GM21786 (cell line): ENCODE data around the gene REG4.

Experiments
- ATAC-seq: cut with Tn5 transposase; IDR thresholded peaks from one replicate; pipeline ENCODE4 v1.9.1; 2021; ENCODE audit not compliant: unreplicated experiment

The REG4 gene

DNA sequence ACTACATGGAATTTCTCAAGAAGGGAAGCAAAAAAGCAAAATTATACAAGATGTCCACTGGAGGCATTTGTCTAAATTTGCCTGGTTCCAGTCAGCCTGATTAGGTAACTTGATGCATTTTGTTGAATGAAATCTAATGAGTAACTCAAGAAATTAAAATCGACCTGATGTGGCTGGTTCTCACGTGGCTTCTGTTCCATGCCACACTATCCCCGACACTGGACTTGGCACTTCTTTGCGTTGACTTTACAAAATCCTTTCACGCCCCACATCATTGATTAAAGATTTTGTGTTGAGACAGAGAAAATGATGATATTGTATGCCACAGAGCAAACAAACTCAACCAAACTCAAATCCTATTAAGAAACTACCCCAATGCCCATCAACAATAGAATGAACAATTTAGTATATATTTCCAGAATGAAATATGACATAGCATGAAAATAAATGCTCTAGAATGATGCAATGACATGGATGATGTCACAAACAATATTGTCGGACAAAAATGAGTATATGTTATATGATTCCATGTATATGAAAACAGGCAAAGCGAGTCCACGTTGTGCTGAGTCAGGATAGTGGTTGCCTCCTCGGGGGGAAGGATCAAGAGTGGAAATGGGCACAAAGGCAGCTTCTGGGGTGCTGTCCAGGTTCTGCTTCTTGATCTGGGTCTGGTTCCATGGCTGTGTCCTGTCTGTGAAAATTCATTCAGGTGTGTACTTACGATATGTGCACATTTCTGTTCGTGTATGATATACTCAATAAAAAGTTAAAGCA lies 29.6 kb downstream of the REG4 start:
- no peak for ATAC-seq

GRCh38 chr1:119779869-119780356 lies 31.3 kb downstream of the REG4 start:
- ATAC-seq, result no peak

DNA sequence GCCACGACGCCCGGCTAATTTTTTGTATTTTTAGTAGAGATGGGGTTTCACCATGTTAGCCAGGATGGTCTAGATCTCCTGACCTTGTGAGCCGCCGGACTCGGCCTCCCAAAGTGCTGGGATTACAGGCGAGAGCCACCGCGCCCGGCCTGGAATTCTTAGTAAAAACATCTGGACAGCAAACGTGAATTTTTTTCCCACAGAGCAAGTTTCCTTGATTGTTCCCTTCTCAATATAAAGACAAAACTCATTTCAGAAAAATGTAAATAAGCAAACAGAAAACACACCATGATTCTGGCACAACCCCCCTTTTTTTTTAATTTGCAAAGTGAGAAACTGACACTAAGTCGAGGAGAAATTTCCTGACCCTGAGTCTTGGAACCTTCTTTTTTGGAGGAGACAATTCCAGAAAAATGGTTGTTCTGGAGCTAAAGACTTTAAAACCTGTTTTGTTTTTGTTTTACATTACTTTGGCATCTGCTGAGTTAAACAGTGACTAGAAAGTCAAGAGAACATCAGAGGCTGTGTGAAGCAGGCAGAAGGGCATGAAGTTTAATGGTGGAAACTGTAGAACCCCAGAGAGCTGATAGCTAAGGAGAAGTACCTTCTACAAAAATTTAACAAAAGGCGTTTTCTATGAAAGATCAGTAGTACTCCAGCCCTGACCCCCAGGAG lies 32.2 kb downstream of the REG4 start:
- no peak for ATAC-seq

GRCh38 chr1:119778359-119778758 lies 32.9 kb downstream of the REG4 start:
- no peak for ATAC-seq

- ATAC-seq, result no peak
These were observed 36.3 kb downstream of the REG4 start for GRCh38 chr1:119774746-119775490.

- no peak for ATAC-seq
These were observed 37.5 kb downstream of the REG4 start for GRCh38 chr1:119773711-119774241.

GRCh38 chr1:119772298-119772697 lies 39.0 kb downstream of the REG4 start:
- no peak for ATAC-seq

- no peak for ATAC-seq
These were observed 39.5 kb downstream of the REG4 start for GRCh38 chr1:119771770-119772169.

DNA sequence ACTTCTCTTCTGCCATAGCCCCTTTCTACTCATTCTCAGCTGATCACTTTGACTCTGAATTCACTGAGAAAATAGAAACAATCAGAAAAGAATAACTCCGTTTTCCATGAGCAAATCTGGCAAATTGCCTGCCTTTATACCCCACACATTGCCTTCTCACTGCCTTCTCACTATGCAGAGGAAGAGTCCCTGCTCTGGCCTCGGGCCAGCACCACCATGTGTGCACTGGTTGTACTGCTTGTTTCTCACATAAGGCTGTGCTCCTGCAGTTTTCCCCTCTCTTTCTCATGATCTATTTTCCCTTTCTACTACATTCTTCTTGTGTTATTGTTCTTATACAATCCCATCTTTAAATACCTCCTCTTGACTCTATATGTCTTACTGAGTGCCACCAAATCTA lies 40.2 kb downstream of the REG4 start:
- no peak for ATAC-seq

DNA sequence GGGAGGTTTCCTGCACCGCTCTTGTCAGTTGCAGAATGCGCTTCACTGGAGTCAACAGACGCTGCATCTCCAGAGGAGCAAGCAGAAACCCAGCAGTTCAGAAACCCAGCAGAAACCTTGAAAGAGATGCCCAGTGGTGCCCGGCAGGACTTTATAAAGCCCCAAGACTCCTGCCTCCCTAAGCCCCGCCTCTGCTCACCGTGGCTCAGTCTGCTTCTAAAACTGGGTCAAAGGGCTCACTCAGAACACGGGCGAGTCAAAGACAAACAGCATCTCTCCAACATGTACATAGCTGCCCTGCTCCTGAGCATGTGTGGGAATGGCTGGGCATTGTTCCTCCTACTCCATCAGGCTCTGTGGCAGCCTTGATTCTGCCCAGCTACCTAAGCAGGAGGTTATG lies 42.5 kb downstream of the REG4 start, which contains the start of gene HMGCS2:
HMGCS2 (minus strand) TSS at position 128 of the 400 bp plus-strand sequence; CDS start at position 67, 61 bp downstream.
- no peak for ATAC-seq

- ATAC-seq, result no peak
These were observed 43.8 kb downstream of the REG4 start for GRCh38 chr1:119767486-119767885.

GRCh38 chr1:119766374-119766794 lies 44.9 kb downstream of the REG4 start:
- no peak for ATAC-seq

- ATAC-seq, result no peak
These were observed 47.0 kb downstream of the REG4 start for GRCh38 chr1:119764220-119764619.

DNA sequence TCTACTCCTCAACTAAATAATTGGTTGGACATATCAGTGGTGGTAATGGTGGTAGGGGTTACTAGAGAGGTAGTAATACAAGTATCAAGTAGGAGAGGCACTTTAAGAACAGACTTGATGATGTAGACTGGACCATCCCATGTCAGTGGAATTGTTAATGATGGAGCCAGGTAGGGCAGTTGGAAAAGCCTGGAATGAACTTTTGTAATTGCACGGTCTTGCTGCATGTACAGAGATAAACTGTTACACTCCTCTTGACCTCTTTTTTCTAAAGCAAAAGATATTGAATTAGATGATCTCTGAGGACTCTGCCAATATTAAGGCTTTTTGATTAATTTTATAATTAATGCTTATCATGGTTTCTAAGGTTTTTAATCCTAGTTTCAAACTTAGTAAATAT lies 48.3 kb downstream of the REG4 start:
- no peak for ATAC-seq

DNA sequence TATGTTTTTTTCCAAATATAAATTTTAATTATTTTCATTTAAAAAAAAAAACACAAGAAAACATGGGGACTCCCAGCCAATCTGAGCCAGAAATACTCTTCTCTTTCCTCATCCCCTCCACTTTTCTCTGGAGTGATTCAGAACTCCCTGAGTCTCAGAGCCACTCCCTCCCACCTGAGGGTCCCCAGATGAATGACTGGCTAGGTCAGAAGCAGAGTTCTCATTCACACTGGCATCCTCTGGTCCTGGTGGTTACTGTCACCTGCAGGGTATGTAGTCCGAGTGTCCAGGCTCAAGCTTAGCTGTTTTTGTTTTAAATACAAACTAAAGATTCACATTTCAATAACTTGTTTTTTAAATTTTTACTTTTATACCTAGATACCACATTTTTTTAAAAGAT lies 48.9 kb downstream of the REG4 start:
- ATAC-seq, result no peak

DNA sequence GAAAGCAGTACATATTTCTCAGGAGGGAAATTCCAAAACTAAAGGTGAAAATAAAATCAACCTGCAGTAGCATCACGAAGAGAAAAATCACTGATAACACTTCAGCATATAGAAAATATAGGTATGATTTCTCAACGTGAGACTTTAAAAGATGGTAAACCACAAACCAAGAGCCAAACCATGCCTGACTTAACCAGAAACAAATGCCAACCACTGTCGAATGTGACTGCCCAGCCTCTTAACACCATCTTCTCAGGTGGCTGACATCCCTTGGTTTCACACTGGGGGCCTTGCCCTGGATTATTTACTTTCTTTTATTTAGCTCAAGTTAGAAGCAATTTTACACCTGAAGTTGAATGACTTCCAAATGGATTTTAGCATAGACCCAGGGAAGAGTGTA lies 52.7 kb downstream of the REG4 start:
- ATAC-seq, result no peak

DNA sequence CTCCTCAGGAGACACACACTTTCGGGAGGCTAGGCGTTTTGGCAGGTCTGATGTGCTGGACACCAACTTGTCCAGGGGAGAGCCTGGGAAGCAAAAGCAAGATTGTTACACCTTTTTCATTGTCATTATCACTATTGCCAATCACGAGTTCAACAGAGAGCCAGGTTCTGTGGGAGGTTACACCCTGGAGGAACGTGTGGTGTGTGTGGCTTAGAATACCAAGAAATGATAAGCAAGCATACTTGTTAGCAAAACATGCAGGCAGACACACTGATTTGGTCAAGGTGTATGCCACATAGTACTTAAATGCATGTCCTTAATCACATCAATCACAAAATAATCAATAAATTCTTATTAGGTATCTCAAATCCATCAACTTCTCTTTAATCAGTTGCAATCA lies 58.7 kb downstream of the REG4 start:
- no peak for ATAC-seq

DNA sequence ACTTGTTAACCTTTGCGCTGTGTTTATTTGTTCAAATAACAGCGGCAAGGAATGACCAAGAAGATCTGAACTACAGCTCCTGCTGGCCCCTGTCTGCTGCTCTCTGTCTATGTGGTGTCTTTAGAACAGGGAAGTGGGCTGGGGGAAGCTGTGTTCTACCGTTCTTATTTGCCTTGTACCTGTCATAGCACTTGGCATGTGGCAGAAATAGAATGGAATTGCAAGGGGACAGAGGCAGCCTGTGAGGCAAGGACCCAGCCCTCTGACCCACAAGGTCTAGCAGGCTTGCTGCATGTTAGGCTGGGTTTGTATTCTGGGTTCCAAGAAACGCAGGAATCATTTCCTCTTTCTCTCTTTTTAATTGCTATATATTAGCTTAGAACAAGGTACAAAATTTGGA lies 63.2 kb downstream of the REG4 start:
- ATAC-seq, result no peak

DNA sequence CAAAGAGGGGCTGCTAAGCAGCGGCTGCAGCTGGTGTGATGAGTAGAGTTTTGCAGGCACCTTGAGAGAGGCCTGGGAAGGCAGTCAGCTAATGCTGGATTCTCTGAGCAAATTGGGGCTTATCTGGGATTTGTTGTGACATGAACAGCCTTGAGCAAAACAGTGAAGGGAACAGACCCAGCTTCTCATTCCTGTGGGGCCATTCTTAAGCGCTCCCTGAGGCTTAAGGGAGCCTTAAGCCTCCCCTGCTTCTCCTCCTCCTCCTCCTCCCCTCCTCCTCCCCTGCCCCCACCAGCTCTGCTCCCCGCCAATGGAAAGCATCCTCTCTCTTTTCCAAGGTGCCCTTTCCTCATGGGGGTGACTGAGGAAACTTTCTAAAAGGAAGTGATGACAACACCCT lies 63.8 kb downstream of the REG4 start:
- no peak for ATAC-seq

DNA sequence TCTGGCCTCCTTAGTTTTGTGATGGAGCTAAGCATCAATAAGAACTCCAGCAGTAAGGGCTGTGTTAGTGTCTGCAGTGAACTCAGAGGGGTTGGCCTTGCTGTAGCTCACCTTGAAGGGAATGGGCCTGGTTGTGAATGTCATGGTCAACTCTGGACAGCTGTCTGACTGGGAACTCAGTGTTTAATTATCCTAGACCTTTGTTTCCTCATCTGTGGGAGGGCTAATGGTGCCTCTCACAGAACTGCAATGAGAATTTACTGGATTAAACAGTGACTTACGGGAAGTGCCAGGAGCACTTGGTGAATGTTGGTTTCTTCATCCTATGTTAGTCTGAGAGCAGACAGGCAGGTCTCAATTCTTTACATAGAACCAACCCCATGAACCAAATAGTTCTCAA lies 66.2 kb downstream of the REG4 start:
- ATAC-seq, result no peak

GRCh38 chr1:119744598-119744942 lies 66.7 kb downstream of the REG4 start:
- no peak for ATAC-seq
